Psoas muscle (tissue), 8 donors: ENCODE data around the gene CCDC85B. TPM values are rescaled to one million over a fixed set of nuclear protein-coding genes. Genes with fewer than 3 reads are reported as not detected.
A peak's percentile ranks its signal among the peaks of the same experiment; 100 is the strongest.

Source experiments
- ATAC-seq, 4 donors: fragments of 200-7000 bp; cut with Tn5 transposase; one replicate each; pipeline ENCODE4 v1.9.1; 2020; ENCODE audit warnings: moderate library complexity in 3 of 4, mild to moderate bottlenecking in 2 of 4
- DNase-seq, 2 donors: peaks; one replicate each; pipeline ENCODE4 v3.0.0-alpha.2; 2020
- H3K27ac ChIP-seq: fragments of 200-600 bp; one replicate; pipeline ENCODE4 v1.8.0; 2022
- H3K27me3 ChIP-seq, 3 donors: fragments of 200-600 bp in 1 of 3; one replicate each; pipeline versions ENCODE4 v1.6.1 to v1.8.0; 2013 to 2022; ENCODE audit warnings: low read length in 2 of 3, mild to moderate bottlenecking in 2 of 3, moderate library complexity in 1 of 3; ENCODE audit not compliant: insufficient read depth in 3 of 3
- H3K36me3 ChIP-seq, 2 donors: fragments of 200-600 bp in 1 of 2; one replicate each; pipeline versions ENCODE4 v1.6.1 to v1.8.0; 2013 to 2022; ENCODE audit warnings: low read depth in 1 of 2, mild to moderate bottlenecking in 1 of 2, moderate library complexity in 1 of 2; ENCODE audit not compliant: insufficient read depth in 1 of 2
- H3K4me1 ChIP-seq: fragments of 200-600 bp; one replicate; pipeline ENCODE4 v1.8.0; 2022
- H3K4me3 ChIP-seq: fragments of 200-600 bp; one replicate; pipeline ENCODE4 v1.8.0; 2022; ENCODE audit warnings: mild to moderate bottlenecking
- H3K9me3 ChIP-seq: fragments of 200-600 bp; one replicate; pipeline ENCODE4 v1.8.0; 2022
- WGBS, 3 donors: extraction: QIAGEN DNeasy Blood & Tissue Kit; methylation state at CpG; one replicate each; pipeline versions ENCODE4 v1.1.6 to v1.1.7; 2013; 5-methylcytosine and 5-hydroxymethylcytosine counted together
- intact Hi-C, 2 donors: fragments of 100-400 bp; cut with DNase I; formaldehyde crosslinking; loops; one replicate each; pipeline versions ENCODE4 v1.11.0 to v1.14.2; 2022
- polyA plus RNA-seq, 3 donors: library from polyadenylated mRNA; stranded (reverse); fragments of 200-250 nt; gene quantifications; one replicate each; pipeline ENCODE4 v1.2.3, GENCODE V29; 2013
- total RNA-seq, 4 donors: library from RNA; stranded (reverse); fragmentation: NEBNext Ultra II Directional in 2 of 4; extraction: Animal tissue kit (Norgen Biotek cat#: 25700) in 2 of 4; gene quantifications; one replicate each; pipeline versions ENCODE4 v1.2.1 to v1.2.4, GENCODE V29; 2021 to 2023
- TF ChIP-seq, protein P1 (sequence below): fragments of 200-600 bp; IDR thresholded peaks from one replicate; pipeline ENCODE4 v1.8.0; 2022; ENCODE audit warnings: antibody characterized with exemption
- donor health status: healthy with polysubstance abuse.
- donor health status: DM: no; HTN: no; CAD: no; lungs with moderate emphysema.
- donor health status: Bipolar disorder and iron deficiency.
- donor health status: healthy.
- donor health status: DM: yes; HTN: yes; CAD: no.
- donor health status: DM: no; HTN: no; CAD: no.
- donor health status: DM: no; HTN: no; CAD: no.
- donor health status: DM: yes; HTN: yes; CAD: no.

Gene CCDC85B
- total and polyA plus RNA-seq, 7 donors: 16.7 to 39.6 (median 26.5) TPM

DNA sequence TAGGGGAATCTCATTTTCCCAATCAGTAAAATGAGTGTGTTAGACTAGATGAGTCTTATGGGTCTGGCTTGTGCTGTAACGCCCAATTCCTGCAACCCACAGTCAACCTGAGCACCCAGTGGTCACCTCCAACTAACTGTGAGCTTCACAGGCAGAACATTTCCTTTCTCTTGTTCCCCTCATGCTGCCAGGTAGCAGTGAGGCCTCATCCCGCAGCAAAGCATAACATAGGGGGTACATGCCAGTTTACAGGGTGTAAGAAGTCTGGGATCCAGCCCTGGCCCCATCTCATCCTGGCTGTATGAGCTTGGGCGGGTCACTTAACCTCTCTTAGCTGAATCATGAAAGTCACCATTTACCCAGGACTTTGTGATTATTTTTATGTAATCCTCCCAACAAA is 21.6 kb upstream of the CCDC85B start:
- no peak overlapping the region for H3K4me3 ChIP-seq
- H3K9me3 ChIP-seq: no peaks in the 10 kb centered on the region
- no peaks in the 10 kb centered on the region for H3K27me3 ChIP-seq
- H3K36me3 ChIP-seq: peaks cover 0 to 67% of the 10 kb centered on the region in 2 donors
- intact Hi-C loops: no loop called here
- peaks cover 12% of the 10 kb centered on the region for H3K4me1 ChIP-seq
- 86 to 94% (median 87%) methylated on average over 3 of the region's 3 CpGs for WGBS, 3 donors
- TF ChIP-seq, protein P1, sequence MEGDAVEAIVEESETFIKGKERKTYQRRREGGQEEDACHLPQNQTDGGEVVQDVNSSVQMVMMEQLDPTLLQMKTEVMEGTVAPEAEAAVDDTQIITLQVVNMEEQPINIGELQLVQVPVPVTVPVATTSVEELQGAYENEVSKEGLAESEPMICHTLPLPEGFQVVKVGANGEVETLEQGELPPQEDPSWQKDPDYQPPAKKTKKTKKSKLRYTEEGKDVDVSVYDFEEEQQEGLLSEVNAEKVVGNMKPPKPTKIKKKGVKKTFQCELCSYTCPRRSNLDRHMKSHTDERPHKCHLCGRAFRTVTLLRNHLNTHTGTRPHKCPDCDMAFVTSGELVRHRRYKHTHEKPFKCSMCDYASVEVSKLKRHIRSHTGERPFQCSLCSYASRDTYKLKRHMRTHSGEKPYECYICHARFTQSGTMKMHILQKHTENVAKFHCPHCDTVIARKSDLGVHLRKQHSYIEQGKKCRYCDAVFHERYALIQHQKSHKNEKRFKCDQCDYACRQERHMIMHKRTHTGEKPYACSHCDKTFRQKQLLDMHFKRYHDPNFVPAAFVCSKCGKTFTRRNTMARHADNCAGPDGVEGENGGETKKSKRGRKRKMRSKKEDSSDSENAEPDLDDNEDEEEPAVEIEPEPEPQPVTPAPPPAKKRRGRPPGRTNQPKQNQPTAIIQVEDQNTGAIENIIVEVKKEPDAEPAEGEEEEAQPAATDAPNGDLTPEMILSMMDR: no peak
- DNase-seq (no peak), ATAC-seq (no peak)
- H3K27ac ChIP-seq: no peak overlapping the region

DNA sequence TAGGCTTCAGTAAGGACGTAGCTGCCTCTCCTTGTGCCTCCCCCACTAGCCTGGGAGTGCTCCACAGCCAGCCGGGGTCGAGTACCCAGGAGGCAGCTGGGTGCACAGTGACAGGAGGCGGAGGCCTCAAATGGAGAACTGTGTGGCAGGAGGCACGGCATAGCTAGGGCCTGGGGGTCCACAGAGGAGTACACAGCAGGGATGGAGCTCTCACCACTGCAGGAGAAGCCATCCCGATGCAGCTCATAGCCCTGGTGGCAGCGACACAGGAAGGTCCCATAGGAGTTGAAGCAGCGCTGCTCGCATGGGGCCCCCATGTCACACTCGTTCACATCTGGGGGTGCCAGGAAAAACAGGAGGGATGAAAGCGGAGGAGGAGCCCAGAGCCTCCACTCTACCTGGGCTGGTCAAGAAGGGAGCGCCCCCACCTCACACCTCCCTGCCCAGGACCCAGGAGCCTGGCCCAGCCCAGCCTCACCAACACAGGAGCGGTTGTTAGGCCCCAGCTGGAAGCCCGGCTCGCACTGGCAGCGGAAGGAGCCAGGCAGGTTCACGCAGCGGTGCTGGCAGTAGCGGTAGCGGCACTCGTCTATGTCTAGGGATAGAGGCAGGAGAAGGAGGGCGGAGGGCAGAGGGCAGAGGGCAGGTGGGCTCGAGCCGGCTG is 20.7 kb upstream of the CCDC85B start:
- ATAC-seq: no peak
- DNase-seq: no peak
- H3K4me3 ChIP-seq: no peak overlapping the region
- peaks cover 12% of the 10 kb centered on the region for H3K4me1 ChIP-seq
- H3K27ac ChIP-seq: no peak overlapping the region
- intact Hi-C loops: no loop called here
- H3K27me3 ChIP-seq: no peaks in the 10 kb centered on the region
- peaks cover 0 to 59% of the 10 kb centered on the region in 2 donors for H3K36me3 ChIP-seq
- TF ChIP-seq, protein P1: no peak
- 79 to 84% (median 82%) methylated on average over 24 of the region's 24 CpGs for WGBS, 3 donors
- no peaks in the 10 kb centered on the region for H3K9me3 ChIP-seq

DNA sequence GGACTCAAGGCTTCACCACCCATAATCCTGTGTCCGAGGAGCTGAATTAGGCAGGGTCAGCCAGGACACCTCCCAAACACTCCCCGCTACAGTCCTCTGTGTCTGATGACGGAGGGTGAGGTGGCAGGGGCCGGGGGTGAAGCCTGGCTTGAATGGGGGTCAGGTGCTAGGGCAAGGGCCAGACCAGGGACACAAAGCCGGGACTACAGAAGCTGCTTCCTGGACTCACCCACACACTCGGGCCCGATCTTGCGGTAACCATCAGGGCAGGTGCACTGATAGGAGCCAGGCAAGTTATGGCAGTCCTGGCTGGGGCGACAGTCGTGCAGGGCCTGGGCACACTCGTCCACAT is 20.2 kb upstream of the CCDC85B start:
- Histone ChIP-seq H3K4me3 (no peak overlapping the region), H3K27ac (peak overlapping the region; percentile 81), H3K4me1 (peaks cover 12% of the 10 kb centered on the region), H3K27me3 (no peaks in the 10 kb centered on the region), H3K9me3 (no peaks in the 10 kb centered on the region), H3K36me3 (peaks cover 0 to 54% of the 10 kb centered on the region in 2 donors)
- ATAC-seq: no peak
- 74 to 78% (median 76%) methylated on average over 11 of the region's 11 CpGs for WGBS, 3 donors
- TF ChIP-seq, protein P1: no peak
- intact Hi-C loops: no loop called here
- DNase-seq: no peak

DNA sequence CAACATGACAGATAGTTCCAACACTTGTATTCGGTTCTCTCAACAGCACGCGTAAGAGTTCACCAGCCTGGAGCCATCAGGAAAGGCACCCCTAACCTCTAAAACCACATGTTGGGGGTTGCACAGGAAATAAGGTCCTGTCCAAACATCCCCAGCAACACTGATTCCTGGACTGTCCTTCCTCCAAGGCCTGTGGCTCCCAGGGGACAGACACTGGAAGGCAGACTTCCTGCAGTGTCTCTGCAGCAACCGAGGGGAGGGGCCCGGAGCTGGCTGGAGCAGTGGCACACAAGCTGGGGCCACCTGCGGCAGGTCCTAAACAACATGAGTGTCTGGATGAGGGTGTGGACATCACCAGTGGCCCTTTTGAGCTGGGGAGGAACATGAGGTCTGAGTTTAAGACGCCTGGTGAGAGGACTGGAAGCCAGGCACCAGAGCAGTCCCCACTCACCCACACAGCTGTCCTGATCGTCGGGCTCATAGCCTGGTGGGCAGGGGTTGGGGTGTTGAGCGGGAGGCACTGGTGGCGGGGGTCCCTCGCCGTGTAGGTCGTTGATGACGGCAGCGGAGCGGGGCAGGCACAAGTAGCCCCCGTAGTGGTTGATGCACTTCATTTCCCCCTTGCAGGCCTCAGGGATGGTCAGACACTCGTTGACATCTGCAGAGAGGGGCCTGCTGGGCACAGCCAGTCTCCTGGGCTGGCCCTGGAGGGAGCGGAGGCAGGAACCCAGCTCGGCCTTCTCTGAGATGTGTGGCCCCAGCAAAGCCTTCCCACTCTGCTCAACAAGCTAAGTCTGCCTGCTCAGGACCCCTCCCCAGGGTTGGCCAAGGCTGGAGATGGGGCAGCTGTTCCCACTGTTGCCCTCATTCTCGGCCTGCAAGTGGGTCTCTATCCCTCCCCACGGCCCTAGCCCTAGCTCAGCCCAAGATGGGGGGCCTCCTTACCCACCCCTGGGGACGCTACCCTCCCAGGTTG is 19.5 kb upstream of the CCDC85B start:
- H3K36me3 ChIP-seq: peaks cover 0 to 47% of the 10 kb centered on the region in 2 donors
- DNase-seq (peak; percentile 60 to 67), ATAC-seq (no peak)
- peak overlapping the region; percentile 81 for H3K27ac ChIP-seq
- TF ChIP-seq, protein P1: no peak
- peak overlapping the region; percentile 75 for H3K4me3 ChIP-seq
- intact Hi-C loops: no loop called here
- peaks cover 12% of the 10 kb centered on the region for H3K4me1 ChIP-seq
- no peaks in the 10 kb centered on the region for H3K9me3 ChIP-seq
- 68 to 72% (median 71%) methylated on average over 24 of the region's 24 CpGs for WGBS, 3 donors
- H3K27me3 ChIP-seq: no peaks in the 10 kb centered on the region
